GM19372 (cell line): ENCODE measurements around the gene C20orf141.
"Not testable (repeated sequence)": the region's sequence is repeated elsewhere in the genome, so short reads cannot be mapped to it uniquely, and the experiment has no call there.

Source experiments
- ATAC-seq: cut with Tn5 transposase; IDR thresholded peaks from one replicate; pipeline ENCODE4 v1.9.1; 2021; ENCODE audit warnings: mild to moderate bottlenecking, low read depth, moderate library complexity; ENCODE audit not compliant: unreplicated experiment

Gene C20orf141

DNA sequence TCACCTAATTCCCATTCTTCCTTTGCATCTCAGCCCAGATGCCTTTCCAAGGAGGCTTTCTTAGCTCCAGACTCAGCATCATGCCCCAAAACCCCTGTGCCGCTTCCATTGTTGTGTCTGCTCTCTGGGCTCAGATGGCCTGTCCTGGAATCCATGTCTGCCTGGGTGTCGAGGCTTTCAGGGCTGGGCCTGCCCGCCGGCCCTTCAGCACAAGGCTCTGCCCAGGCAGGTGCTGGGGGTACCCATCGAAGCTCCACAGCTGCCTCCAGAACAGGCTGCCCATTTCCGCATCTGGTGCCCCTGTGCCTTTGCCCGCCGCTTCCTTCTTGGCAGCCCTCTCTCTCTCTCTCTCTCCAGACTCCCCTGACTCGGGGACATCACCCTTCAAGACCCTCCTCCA, 15.5 kb upstream of the C20orf141 start:
- ATAC-seq: no peak

DNA sequence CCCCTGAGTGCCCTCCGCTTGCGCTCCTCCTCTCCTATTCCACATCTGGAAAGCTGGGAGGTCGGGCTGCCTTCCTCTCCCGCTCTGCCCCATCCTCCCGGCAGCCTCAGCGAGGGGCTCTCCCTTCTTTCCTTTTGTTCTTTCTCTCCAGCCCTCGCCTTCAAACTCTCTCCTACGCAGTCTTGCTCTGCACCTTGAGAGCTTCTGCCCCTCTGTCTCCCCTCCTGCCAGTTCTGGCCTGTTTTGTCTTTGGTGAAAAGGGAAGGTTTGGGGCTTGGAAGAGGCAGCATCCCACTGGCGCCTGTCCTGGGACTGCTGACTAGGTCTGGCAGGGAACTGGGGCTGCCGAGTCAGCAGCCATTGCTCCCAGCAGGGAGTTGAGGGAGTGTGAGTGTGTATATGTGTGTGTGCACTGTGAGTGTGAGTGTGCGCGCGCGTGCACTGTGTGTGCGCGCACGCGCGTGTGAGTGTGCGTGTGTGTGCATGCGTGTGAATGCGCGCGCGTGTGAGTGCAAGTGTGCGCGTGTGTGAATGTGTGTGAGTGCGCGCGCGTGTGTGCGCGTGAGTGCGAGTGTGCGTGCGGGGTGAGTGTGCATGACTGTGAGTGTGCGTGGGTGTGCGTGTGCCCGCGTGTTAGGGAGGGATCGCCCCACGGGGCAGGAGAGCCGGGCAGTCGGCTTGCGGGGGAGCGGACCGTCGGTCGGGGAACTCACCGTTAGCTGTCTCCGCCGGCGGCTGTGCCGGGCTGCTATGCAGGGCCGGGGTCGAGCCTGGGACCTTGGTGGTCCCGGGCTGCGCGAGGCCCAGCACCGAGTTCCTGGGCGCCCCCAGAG, 14.9 kb upstream of the C20orf141 start:
- ATAC-seq: peak; percentile 13

DNA sequence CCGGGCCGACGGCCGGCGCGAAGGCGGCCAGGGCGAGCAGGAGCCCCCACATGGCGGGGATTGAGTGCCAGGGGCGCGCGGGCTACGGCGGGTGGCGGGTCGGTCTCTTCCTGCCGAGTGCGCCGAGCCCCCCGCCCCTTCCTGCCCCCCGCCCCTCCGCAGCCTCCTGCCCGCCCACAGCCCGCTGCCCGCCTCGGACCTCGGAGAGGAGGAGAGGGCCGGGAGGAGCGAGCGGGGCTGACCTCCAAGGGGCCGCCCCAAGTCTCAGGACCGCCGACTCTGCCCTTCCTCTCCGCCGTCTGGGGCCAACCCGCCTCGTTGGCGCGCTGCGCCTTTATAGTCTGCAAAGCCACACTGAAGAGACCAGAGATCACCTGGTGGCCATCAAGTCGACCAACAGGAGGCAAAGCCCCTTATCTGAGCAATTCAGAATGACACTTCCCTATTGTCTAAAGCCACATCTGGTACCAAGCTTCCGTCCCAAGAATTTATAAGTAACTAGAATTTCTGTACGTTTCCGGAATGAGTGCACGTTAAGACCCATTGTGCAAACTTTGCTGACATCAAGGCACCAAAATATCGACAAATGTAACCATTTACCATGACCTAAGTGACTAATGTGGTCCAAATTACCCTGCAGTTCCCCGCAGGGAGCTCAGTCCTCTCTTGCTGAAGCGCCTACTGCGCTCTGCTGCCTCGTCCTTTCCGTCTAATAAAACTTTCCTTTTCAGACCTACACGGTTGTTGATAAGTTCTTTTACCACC, 14.1 kb upstream of the C20orf141 start, which contains the start of gene CPXM1:
Gene CPXM1, minus strand, starts transcription at position 107 of the 765 bp plus-strand sequence. Its CDS starts 55 bp downstream, at position 52.
- ATAC-seq: peak; percentile 60

DNA sequence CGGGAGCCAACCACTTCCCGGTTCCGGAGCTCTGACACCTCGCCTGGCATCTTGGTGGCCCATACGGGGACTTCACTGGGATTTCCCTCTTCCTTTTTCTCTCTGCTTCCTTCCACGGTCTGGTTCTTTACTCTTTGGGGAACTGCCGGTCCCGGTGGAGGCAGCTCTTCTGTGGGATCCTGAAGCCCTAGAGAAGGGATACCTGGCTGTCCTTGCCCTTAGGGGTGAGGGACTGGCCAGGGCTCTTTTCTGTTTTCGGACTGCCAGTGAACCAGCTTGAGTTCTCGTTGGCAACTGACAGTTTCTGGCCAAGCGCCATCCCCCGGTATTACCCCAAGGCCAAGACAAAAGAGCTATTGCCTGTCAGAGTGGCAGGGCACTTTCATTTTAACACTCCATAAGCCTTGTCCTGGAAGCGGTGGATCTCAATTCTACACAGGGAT, 13.5 kb upstream of the C20orf141 start:
- no peak for ATAC-seq

DNA sequence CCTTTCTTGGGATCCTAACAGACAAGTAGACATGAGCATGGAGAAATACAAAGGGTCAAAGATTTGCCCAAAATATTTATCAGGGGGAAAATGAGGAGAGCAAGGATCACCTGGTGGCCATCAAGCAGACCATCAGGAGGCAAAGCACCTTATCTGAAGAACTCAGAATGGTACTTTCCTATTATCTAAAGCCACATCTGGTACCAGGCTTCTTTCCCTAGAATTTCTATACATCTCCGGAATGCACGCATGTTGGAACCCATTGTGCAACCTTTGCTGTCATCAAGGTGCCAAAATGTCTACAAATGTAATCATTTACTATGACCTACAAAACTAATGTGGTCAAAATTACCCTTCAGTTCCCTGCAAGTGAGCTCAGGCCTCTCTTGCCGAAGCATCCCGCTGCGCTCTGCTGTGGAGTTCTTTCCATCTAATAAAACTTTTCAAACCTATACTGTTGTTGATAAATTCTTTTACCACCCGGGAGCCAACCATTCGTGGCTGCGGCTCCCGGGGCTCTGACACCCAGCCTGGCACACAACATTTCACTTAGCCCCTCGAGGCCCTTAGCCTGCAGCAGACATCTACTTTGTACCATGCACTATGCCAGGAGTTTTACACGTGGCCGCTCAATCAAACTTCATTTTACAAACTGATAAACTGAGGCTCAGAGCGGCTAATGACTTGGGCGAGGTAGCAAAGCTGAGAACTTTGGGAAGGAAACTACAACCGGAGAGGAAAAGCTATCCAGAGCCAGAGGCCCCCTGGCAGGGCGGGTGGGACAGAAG, 10.6 kb upstream of the C20orf141 start:
- no peak for ATAC-seq

DNA sequence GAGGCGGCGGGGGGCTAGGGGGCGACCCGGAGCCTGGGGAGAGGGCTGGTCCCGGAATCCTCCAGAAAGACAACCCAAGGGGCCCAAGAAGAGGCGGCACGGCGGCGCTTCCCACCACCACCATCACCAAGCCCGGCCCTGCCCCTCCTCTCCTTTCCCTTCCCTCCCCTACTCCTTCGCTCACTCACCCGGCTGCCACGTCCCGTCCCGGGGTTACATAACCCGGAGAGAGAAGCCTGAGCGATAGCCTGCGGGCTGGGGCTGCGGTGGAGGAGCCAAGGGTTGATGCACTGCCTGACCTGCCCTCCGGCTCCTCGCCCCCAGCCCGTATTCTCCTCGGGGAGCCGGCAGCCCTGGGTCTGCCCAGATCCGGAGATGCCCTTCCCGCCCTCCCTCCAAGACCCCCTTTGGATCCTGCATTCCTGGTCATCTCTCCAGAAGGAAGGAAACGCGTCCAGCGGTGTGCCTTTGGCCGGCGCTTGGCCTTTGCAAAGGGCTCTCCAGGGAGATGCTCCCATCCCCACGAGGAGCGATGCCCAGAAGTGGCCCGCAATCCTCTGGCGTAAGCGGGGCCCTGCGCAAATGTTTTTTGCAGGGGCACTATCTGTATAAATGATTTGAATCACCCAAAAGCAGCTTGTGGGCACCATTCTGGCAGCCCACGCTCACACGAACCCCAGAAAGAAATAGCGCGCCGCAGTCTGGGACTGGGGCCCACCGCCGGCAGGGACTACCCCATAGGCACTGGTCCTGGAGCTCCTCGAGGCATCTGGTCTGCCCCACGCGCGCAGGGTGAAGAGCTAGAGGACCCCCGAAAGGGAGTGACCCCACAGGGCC, 9.7 kb upstream of the C20orf141 start:
- no peak for ATAC-seq

DNA sequence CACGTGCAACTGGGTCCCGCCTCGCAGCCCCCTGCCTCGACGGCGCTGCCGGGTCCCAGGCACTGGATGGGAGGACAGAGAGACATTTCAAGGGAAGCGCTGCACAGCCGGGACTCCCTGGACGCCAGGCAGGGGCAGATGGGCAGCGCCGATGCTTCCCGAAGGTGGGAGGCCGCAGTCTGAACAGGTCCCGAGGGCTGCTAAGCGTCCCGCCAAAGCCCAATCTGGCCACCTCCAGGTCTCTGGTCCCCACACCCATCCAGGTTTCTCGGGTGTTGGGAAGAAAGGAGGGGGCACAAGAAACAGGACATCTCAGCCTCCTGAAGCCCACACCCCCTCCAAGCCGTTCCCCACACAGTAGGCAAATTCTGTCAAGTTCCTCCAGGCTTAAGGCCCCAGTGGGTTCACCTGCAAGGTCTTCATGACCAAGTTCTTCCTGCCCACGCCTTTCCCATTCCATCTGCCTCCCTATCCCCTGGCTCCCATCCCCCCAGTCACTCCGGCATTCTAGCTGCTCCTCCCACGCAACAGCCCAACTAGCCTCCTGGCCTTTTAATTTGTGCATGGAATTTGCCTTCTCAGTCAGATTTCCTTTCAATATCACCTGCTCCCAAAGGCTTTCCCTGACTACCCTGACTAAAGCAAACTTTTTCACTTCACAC, 9.0 kb upstream of the C20orf141 start:
- no peak for ATAC-seq

DNA sequence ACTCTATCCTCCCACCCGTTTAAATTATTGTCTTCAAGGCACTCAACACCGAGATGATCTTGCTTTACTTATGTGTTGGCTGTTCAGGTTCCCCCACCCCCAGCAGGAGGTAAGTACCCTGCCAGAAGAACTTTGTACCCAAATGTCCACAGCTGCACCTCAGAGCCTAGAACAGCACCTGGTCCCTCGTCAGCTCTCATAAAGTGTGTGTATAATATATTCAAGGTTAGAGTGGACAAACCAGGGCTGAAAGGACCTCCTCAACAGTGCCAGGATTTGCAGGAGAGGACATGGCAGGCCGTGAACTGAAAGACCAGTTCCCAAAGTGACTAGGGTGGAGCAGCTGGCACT, 8.5 kb upstream of the C20orf141 start:
- no peak for ATAC-seq

DNA sequence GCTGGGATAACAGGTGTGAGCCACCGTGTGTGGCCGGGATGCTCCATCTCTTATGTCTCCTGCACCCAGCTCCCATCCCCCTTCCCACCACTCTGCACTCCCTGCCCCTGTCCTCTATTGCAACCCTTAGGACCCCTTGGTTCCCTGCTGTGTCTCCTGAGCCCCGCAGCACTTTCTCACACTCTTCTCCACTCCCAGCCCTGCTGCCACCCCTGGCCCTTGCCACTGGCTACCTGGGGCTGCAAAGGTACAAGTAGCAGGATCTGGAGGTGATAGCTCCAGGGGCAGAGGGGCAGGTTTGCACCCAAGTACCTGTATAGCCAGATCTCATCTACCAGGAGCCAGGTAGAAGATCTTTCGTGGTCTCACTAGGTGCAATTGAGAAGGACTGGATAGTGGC, 7.8 kb upstream of the C20orf141 start:
- no peak for ATAC-seq

DNA sequence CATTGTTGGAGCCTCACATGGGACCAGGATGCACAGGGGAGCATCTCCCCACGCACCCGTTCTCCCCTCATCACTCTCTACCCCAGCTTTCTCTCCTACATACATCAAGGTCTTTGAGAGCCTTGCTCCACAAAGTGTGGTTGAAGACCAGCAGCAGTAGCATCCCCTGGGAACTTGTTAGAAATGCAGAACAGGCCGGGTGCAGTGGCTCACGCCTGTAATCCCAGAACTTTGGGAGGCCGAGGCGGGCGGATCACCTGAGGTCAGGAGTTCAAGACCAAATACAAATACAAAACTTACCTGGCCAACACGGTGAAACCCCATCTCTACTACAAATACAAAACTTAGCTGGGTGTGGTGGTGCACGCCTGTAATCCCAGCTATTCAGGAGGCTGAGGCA, 6.9 kb upstream of the C20orf141 start:
- not testable (repeated sequence) for ATAC-seq

DNA sequence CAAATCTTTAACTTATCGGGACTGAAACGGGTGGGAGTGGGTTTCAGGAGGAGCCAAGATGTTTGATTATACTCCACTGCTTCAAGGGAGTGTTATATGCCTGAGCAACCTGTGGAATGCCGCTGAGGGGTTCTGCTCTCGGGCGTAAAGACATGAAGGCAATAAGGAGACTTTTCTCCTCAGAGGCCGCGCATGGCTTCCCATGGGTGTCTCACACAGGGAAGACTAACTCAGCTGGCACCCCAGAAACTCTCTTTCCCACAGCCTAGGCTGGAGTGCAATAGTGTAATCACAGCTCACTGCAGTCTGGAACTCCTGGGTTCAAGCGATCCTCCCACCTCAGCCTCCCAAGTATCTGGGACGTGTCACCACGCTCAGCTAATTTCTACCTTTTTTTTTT, 5.1 kb upstream of the C20orf141 start:
- ATAC-seq: no peak

DNA sequence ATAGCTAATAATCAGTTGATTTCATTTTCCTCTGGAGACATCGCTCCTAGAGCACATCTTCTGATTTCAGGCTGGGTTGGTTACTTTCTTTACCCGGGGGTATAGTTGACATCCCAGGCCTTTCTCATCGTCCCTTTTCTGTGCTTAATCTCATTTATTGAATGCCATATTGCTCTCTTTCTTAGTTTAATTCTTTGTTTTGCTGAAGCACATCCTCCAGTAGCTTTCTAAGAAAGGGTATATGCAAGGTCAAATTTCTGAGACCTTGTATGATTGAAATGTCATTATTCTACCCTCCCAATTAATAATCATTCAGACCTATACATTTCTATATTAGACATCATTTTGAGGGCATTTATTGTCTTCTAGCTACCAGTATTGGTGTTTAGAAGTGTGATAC, 2.6 kb upstream of the C20orf141 start:
- no peak for ATAC-seq

DNA sequence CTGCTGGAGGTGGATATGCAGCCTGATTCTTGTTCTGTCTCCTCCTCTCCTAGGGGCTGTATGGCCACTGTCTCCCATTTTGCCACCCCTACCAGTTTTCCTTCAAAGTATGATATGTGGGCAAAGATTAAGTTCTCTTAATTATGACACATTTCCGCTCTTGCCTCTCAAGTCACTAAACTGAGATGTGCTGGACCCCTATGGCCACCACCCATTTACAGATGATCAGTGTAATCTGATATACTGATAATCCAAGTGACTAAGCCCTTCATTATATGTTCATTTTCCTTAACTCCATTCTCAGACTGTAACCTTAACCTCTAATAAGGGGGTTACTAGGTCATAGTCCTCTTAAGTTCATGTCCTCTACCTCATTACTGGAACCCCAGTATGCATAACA, 711 bp upstream of the C20orf141 start:
- no peak for ATAC-seq

DNA sequence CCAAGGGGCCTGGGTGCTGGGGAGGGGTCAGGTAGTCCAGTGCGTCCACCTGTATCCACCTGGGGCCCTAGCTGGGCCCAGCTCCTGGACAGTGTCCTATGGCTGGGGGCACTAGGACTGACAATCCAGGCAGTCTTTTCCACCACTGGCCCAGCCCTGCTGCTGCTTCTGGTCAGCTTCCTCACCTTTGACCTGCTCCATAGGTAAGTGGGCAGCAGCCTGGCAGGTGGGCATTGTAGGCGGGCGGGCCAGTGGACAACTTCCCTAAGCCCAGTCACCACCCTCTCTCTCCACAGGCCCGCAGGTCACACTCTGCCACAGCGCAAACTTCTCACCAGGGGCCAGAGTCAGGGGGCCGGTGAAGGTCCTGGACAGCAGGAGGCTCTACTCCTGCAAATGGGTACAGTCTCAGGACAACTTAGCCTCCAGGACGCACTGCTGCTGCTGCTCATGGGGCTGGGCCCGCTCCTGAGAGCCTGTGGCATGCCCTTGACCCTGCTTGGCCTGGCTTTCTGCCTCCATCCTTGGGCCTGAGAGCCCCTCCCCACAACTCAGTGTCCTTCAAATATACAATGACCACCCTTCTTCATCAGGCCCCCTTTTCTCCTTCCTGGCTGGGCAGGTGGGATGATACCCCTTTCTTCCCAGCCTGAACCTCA, 584 bp downstream of the C20orf141 start:
- no peak for ATAC-seq

DNA sequence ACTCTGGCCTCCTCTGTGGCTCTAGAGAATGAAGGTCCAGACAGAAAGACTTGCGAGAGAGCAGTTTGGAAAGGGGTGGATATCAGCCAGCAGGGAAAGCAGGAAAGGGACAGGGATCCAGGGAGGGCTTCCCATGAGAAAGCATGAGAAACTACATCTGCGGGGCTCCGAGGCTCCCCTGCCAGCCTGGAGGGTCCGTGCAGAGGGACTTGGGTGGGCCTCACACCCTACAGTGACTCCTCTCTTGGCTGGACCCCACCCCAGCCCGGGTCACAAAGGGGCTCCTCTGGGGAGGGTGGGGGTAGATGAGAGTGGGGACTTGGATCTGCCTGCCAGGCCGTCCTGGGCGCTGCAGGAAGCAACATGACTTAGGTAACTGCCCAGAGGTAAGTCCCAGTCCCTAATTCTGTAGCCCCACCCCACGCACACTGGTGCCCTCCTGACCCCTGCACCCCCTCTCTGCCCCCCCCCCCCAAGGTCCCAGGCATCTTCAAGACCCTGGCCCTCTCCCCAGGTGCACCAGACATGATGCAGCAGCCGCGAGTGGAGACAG, 1.3 kb downstream of the C20orf141 start, which contains the start of gene TMEM239:
Gene TMEM239, plus strand, starts transcription at position 335 of the 553 bp plus-strand sequence. Its CDS starts 191 bp downstream, at position 526.
- ATAC-seq: no peak

DNA sequence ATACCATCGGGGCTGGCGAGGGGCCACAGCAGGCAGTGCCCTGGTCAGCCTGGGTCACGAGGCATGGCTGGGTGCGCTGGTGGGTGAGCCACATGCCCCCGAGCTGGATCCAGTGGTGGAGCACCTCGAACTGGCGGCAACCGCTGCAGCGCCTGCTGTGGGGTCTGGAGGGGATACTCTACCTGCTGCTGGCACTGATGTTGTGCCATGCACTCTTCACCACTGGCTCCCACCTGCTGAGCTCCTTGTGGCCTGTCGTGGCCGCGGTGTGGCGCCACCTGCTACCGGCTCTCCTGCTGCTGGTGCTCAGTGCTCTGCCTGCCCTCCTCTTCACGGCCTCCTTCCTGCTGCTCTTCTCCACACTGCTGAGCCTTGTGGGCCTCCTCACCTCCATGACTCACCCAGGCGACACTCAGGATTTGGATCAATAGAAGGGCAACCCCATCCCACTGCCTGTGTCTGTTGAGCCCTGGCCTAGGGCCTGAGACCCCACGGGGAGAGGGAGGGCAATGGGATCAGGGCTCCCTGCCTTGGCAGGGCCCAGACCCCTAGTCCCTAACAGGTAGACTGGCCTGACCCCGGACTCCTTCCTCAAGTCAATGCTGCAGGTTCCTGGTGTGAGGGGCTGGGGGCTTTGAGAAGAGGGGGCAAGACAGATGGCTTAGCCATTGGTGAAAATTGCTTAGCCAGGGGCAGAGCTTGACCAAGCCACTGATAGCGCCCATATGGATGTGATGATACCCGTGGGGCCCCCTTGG, 2.0 kb downstream of the C20orf141 start:
- ATAC-seq: no peak

DNA sequence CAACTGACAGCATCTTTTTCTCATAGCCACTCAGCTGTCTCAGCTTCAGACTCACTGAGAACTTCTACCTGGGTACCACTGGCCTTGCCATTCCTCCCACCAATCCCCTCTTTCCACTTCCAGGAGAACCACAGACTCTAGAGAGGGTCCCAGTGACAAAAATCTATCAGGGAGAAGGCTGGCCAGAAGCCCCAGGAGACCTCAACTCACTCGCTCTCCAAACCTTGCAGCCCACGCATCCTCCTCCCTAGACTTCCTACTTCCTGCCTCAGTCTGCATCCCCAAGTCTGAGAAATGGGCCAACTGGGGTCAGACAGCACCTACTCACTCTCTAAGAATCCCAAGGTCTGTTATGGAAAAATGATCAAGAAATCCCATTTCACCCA, 2.5 kb downstream of the C20orf141 start:
- ATAC-seq: no peak
